Measurements from ENCODE around the gene GPR27. TPM values are rescaled to one million over a fixed set of nuclear protein-coding genes. Genes with fewer than 3 reads are reported as not detected.

Gene GPR27
- polyA plus RNA-seq, 2 donors = 1.4 to 3.2 TPM

- H3K27ac ChIP-seq (ENCODE audit: low read depth in 2 of 2, low read length in 1 of 2) = no peak overlapping the region
- peaks cover 0 to 4% of the 10 kb centered on the region in 2 donors for H3K27me3 ChIP-seq (ENCODE audit: control insufficient read depth in 1 of 2, insufficient read depth in 2 of 2, low read length in 2 of 2)
- H3K9me3 ChIP-seq (ENCODE audit: control insufficient read depth in 2 of 2, insufficient read depth in 1 of 2, low read depth in 1 of 2, low read length in 1 of 2) = no peaks in the 10 kb centered on the region
- no peak overlapping the region for H3K4me3 ChIP-seq (ENCODE audit: low read depth in 1 of 2, low read length in 2 of 2)
- no peaks in the 10 kb centered on the region for H3K36me3 ChIP-seq (ENCODE audit: control insufficient read depth in 2 of 2, insufficient read depth in 2 of 2, low read length in 1 of 2)
- 78 to 82% methylated on average over 3 of the region's 3 CpGs for WGBS, 2 donors
- H3K4me1 ChIP-seq (ENCODE audit: control insufficient read depth in 2 of 2, insufficient read depth in 2 of 2, low read length in 1 of 2) = no peaks in the 10 kb centered on the region
These were observed 42.6 kb downstream of the GPR27 start for GRCh38 chr3:71796290-71796689.

GRCh38 chr3:71797455-71797854, 43.8 kb downstream of the GPR27 start:
- H3K36me3 ChIP-seq (ENCODE audit: control insufficient read depth in 2 of 2, insufficient read depth in 2 of 2, low read length in 1 of 2) = no peaks in the 10 kb centered on the region
- WGBS, 2 donors = 90 to 92% methylated on average over 7 of the region's 7 CpGs
- H3K9me3 ChIP-seq (ENCODE audit: control insufficient read depth in 2 of 2, insufficient read depth in 1 of 2, low read depth in 1 of 2, low read length in 1 of 2) = no peaks in the 10 kb centered on the region

GRCh38 chr3:71800023-71800422, 46.4 kb downstream of the GPR27 start:
- 54 to 72% methylated on average over 3 of the region's 3 CpGs for WGBS, 2 donors
- Histone ChIP-seq H3K4me1 (ENCODE audit: control insufficient read depth in 2 of 2, insufficient read depth in 2 of 2, low read length in 1 of 2) (no peaks in the 10 kb centered on the region), H3K4me3 (ENCODE audit: low read depth in 1 of 2, low read length in 2 of 2) (no peak overlapping the region), H3K27me3 (ENCODE audit: control insufficient read depth in 1 of 2, insufficient read depth in 2 of 2, low read length in 2 of 2) (peaks cover 0 to 4% of the 10 kb centered on the region in 2 donors), H3K36me3 (ENCODE audit: control insufficient read depth in 2 of 2, insufficient read depth in 2 of 2, low read length in 1 of 2) (no peaks in the 10 kb centered on the region), H3K9me3 (ENCODE audit: control insufficient read depth in 2 of 2, insufficient read depth in 1 of 2, low read depth in 1 of 2, low read length in 1 of 2) (no peaks in the 10 kb centered on the region), H3K27ac (ENCODE audit: low read depth in 2 of 2, low read length in 1 of 2) (no peak overlapping the region)

More at GRCh38 chr3:71797455-71797854, 43.8 kb downstream of the GPR27 start:
- Histone ChIP-seq H3K27me3 (ENCODE audit: control insufficient read depth in 1 of 2, insufficient read depth in 2 of 2, low read length in 2 of 2) (peaks cover 0 to 4% of the 10 kb centered on the region in 2 donors), H3K4me3 (ENCODE audit: low read depth in 1 of 2, low read length in 2 of 2) (no peak overlapping the region), H3K27ac (ENCODE audit: low read depth in 2 of 2, low read length in 1 of 2) (no peak overlapping the region), H3K4me1 (ENCODE audit: control insufficient read depth in 2 of 2, insufficient read depth in 2 of 2, low read length in 1 of 2) (no peaks in the 10 kb centered on the region)

GRCh38 chr3:71801986-71802385, 48.3 kb downstream of the GPR27 start:
- no peak overlapping the region for H3K4me3 ChIP-seq (ENCODE audit: low read depth in 1 of 2, low read length in 2 of 2)
- H3K4me1 ChIP-seq (ENCODE audit: control insufficient read depth in 2 of 2, insufficient read depth in 2 of 2, low read length in 1 of 2) = no peaks in the 10 kb centered on the region
- no peaks in the 10 kb centered on the region for H3K9me3 ChIP-seq (ENCODE audit: control insufficient read depth in 2 of 2, insufficient read depth in 1 of 2, low read depth in 1 of 2, low read length in 1 of 2)
- no peaks in the 10 kb centered on the region for H3K36me3 ChIP-seq (ENCODE audit: control insufficient read depth in 2 of 2, insufficient read depth in 2 of 2, low read length in 1 of 2)
- 86 to 92% methylated on average over 2 of the region's 2 CpGs for WGBS, 2 donors
- H3K27me3 ChIP-seq (ENCODE audit: control insufficient read depth in 1 of 2, insufficient read depth in 2 of 2, low read length in 2 of 2) = peaks cover 0 to 4% of the 10 kb centered on the region in 2 donors
- no peak overlapping the region for H3K27ac ChIP-seq (ENCODE audit: low read depth in 2 of 2, low read length in 1 of 2)

GRCh38 chr3:71803248-71803647, 49.6 kb downstream of the GPR27 start:
- H3K36me3 ChIP-seq (ENCODE audit: control insufficient read depth in 2 of 2, insufficient read depth in 2 of 2, low read length in 1 of 2) = no peaks in the 10 kb centered on the region
- WGBS, 2 donors = 86 to 92% methylated on average over 3 of the region's 3 CpGs
- H3K27ac ChIP-seq (ENCODE audit: low read depth in 2 of 2, low read length in 1 of 2) = no peak overlapping the region
- H3K27me3 ChIP-seq (ENCODE audit: control insufficient read depth in 1 of 2, insufficient read depth in 2 of 2, low read length in 2 of 2) = no peaks in the 10 kb centered on the region
- H3K4me1 ChIP-seq (ENCODE audit: control insufficient read depth in 2 of 2, insufficient read depth in 2 of 2, low read length in 1 of 2) = no peaks in the 10 kb centered on the region
- H3K4me3 ChIP-seq (ENCODE audit: low read depth in 1 of 2, low read length in 2 of 2) = no peak overlapping the region
- H3K9me3 ChIP-seq (ENCODE audit: control insufficient read depth in 2 of 2, insufficient read depth in 1 of 2, low read depth in 1 of 2, low read length in 1 of 2) = no peaks in the 10 kb centered on the region

- Histone ChIP-seq H3K4me1 (ENCODE audit: control insufficient read depth in 2 of 2, insufficient read depth in 2 of 2, low read length in 1 of 2) (no peaks in the 10 kb centered on the region), H3K9me3 (ENCODE audit: control insufficient read depth in 2 of 2, insufficient read depth in 1 of 2, low read depth in 1 of 2, low read length in 1 of 2) (no peaks in the 10 kb centered on the region), H3K36me3 (ENCODE audit: control insufficient read depth in 2 of 2, insufficient read depth in 2 of 2, low read length in 1 of 2) (no peaks in the 10 kb centered on the region), H3K27me3 (ENCODE audit: control insufficient read depth in 1 of 2, insufficient read depth in 2 of 2, low read length in 2 of 2) (no peaks in the 10 kb centered on the region), H3K27ac (ENCODE audit: low read depth in 2 of 2, low read length in 1 of 2) (no peak overlapping the region), H3K4me3 (ENCODE audit: low read depth in 1 of 2, low read length in 2 of 2) (no peak overlapping the region)
- WGBS, 2 donors = 92 to 97% methylated on average over 3 of the region's 3 CpGs
These were observed 51.5 kb downstream of the GPR27 start for GRCh38 chr3:71805199-71805598.

GRCh38 chr3:71805691-71806090, 52.0 kb downstream of the GPR27 start:
- WGBS, 2 donors = 86 to 89% methylated on average over 2 of the region's 2 CpGs
- Histone ChIP-seq H3K27me3 (ENCODE audit: control insufficient read depth in 1 of 2, insufficient read depth in 2 of 2, low read length in 2 of 2) (no peaks in the 10 kb centered on the region), H3K4me1 (ENCODE audit: control insufficient read depth in 2 of 2, insufficient read depth in 2 of 2, low read length in 1 of 2) (no peaks in the 10 kb centered on the region), H3K27ac (ENCODE audit: low read depth in 2 of 2, low read length in 1 of 2) (no peak overlapping the region), H3K4me3 (ENCODE audit: low read depth in 1 of 2, low read length in 2 of 2) (no peak overlapping the region), H3K9me3 (ENCODE audit: control insufficient read depth in 2 of 2, insufficient read depth in 1 of 2, low read depth in 1 of 2, low read length in 1 of 2) (no peaks in the 10 kb centered on the region), H3K36me3 (ENCODE audit: control insufficient read depth in 2 of 2, insufficient read depth in 2 of 2, low read length in 1 of 2) (no peaks in the 10 kb centered on the region)

Other genes starting within 250 kb of the GPR27 start
- 10 to 100 TPM; 10.7 to 20.4 TPM for gene FOXP1, start 170.1 kb upstream of the GPR27 start, polyA plus RNA-seq
- 1 to 10 TPM; 5.2 to 6.7 TPM for gene EIF4E3, start 28.5 kb upstream of the GPR27 start, polyA plus RNA-seq
- gene PROK2, start 31.3 kb downstream of the GPR27 start, polyA plus RNA-seq = under 1 TPM; 0.04 to 0.24 TPM

Data from esophagus (tissue), 2 donors.